ENCODE results near the gene PIH1D1.

PIH1D1 gene

DNA sequence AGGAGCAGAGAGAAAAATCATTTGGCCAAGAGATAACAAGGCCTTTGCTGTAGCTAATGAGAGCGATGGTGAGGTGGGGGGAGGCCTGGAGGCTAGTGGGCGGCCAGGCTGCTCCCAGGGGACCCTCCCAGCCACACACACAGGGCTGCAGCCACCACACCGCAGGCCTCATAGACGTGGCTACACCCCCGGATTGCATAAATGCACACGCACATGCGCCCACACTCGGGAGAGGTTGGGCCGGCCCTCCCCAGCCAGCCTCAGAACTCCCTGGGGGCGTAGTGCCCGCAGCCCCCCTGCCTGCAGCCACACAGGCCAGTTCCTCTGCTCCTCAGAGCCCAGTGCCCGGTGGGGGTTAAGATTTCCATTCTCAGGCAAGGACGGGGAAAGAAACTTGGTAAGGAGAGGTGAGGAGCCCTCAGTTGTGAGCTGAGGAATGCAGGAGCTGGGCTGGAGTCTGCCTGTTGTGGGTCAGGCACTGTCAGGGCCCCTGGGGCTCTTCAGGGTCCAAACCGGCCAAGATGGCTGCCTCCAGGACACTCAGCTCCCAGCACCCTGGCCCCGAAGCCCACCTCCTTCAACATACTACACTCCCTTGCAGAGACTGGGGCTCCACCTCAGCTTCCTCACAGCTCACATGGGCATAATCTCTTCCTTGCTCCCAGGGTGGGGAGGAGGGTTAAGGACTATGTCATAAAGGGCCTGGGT is 36.4 kb downstream of the PIH1D1 start:
- DNase-seq = no peak

DNA sequence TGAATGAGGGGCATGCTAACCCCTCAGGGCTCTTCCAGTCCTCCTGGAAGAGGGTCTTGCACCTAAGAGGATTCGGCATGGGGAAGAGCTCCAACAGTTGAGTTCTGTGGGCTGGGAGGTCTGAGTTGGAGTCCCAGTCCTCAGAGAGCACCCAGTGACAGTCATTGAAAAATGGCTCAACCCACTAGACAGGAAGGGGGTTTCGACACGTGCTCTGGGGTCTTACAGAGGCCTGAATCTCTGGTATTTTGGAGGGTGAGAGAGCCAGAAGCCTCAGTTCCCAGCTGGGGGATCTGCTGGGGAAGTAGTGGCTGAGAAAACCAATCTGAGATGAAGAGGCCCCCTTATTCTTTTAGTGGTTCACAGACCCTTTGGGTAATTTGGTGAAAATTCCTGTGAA is 37.4 kb downstream of the PIH1D1 start:
- no peak for DNase-seq

DNA sequence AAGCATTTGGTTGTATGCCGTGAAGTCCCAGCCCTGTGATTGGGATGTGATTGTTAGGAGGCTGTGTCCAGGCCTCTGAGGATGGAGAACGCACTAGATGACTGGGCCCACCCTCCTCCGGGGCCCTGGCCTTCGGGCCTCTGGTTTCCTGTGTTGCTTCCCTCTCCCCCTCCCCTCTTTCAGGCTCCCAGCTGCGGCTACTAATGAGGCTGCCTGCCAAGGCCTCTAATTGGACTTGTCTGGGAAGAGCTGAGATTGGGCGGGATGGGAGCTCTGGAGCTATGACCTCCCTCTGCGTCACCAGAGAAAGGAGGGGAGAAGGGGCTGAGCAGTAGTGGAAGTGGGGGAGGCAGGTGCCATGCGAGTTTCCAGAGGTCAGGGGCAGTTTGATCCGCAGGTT is 38.3 kb downstream of the PIH1D1 start:
- no peak for DNase-seq

DNA sequence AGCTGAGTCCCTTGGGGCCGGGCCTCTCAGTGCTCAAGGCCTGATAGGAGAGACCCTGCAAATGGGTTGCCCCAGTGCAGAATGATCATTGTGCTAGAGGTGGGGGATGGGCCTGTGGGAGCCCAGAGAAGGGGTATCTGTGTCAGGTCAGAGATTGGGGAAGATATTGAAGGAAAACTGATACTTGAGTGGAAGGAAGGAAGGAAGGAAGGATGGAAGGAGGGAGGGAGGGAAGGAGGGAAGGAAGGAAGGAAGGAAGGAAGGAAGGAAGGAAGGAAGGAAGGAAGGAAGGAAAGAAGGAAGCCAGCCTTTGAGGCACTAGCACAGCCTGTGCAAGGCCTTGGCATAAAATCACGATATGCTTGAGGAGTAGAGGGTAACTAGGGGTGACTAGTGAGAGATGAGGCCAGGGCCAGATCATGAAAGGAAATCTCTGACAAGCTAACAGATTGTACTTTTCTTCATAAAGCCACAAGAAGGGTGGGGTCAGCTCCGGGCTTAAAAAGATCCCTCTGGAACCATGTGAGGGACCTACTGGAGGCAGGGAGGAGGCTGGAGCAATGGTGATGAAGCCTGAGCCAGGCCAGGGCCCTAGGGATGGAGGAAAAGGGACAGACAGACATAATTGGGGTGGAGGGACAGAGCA is 39.8 kb downstream of the PIH1D1 start:
- no peak for DNase-seq

DNA sequence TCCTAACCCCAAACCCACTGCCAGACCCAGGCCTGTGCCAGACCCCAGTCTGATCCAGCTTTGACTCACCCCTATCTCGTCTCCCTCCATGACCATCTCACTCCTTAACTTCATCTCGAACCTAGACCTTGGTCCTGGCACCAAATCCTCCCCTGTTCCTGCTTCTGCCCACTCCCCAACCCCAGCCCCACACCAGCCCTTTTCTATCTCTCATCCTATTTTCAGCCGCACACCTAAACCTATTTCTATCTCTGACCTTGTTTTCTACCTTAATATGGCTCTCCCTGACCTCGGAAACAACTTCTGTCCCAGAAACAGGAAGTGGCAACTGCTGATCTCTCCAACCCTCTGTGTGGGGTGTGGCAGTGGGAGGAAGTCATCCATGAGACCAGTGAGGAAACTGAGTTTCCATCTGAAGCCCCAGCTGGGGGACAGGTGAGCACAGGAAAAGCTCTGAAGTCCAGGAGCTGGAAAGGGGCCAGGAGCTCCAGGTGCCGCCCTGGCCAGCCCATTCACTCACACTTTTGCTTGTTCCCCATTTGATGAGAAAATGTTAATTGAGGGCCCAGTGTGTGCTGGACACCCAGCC is 42.1 kb downstream of the PIH1D1 start:
- peak; percentile 43 for DNase-seq

DNA sequence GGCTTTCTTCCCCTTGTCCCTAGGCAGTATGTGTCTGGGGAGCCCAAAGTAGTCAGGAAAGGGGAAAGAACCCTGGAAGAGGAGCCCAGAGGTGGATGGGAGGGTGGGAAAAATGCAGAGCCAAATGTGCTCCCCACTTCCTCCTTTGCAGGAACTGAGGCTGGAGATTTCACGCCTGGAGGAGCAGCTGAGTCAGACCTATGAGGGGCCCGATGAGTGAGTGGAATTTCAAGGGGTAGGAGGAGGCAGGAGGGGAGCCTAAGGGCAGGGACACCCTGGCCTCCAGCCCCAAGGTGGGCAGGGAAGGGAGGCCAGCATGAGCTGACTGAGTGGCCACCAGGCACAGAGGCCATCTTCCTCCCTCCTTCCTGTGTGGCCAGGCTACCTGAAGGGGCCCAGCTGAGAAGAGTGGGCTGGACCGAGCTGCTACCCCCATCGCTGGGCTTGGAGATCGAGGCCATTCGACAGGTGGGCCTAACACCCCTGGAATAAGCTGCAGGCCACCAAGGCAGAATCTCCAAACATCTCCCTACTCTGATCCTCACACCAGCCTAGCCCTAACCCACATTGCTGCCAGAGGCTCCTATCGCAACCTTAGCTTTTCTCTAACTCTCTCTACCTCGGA is 42.7 kb downstream of the PIH1D1 start:
- DNase-seq = no peak

DNA sequence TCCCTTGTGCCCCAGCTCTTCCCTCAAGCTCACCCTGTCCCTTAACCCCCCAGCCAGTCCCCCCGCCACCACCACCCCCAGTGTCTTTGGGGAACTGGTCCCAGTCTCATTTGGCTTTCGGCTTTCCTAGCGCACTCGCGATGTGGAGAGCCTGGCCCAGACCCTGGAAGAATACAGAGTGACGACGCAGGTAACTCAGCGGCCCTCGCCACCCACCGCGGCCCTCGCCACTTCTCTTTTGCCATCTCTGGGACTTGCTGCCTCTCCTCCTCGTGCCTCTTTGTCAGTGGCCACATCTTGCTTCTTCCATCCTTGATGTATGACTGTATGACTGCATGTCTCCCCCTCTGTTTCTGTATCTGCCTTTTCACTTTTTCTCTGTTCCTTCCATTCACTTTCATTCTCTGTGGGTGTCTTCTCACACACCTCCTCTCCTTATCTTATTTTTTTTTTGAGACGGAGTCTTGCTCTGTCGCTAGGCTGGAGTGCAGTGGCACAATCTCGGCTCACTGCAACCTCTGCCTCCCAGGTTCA is 44.1 kb downstream of the PIH1D1 start:
- no peak for DNase-seq

DNA sequence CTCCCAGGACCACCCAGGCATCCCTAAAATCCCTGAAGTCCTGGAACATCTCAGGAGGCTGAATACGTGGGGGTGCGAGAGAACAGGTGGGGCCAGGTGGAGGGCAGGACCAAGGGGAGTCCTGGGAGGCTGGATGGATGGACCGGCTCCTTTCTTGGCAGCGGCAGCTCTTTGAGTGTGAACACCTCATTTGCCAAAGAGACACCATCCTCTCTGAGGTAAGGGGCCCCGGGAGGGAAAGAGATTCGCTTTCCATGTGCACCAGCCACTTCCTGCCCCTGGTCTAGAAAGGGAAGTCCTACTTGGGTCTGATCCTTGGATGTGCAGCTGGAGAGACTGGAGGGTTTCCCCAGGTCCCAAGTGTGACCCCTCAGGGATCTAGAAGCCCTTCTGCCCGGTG is 44.5 kb downstream of the PIH1D1 start:
- no peak for DNase-seq

DNA sequence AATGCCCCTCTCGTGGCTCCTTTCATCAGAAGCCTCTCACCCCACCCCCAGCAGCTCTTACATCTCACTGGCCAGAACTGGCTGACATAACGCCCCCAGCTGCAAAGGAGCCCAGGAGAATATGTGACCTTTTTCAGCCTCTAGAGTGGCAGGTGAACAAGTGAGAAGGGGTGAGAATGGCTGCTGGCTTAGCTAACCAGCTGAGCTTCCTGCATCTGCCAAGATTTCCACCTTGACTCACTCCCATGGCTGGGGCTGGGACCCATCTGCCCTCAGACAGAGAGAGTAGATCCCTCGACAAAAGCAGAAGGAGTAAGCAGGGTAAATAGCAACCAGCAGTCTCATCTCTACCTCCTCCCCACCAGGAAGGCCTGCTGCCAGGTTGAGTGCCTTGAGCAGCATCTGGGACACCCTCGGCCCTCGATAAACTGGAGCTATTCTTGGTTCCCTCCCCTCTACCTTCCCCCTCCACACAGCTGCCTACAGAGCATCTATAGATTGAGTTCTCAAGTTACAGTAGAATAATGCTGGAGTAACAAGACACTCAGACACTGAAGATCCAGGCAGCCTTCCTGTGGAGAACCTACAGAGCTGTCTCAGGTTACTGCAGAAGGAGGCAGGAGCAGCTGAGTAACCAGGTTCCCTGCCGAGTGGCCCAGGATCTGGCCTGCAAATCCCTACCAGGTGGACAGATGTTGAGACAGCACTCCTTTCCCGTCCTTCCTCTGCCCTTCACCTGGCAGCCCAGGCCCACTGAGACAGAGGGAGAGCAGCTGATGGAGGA is 48.0 kb downstream of the PIH1D1 start:
- no peak for DNase-seq

DNA sequence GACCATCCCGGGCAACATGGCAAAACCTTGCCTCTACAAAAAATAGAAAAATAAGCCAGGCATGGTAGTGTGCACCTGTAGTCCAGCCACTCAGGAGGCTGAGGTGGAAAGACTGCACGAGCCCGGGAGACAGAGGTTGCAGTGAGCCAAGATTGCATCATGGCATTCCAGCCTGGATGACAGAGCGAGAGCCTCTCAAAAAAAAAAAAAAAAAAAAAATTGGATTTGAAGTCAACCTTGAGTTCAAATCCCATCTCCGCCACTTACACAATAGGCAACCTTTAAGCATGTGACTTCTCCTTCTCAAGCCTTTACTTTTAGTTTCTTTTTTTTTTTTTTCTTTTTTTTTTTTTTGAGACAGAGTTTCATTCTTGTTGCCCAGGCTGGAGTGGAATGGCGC is 51.6 kb downstream of the PIH1D1 start:
- DNase-seq = no peak

DNA sequence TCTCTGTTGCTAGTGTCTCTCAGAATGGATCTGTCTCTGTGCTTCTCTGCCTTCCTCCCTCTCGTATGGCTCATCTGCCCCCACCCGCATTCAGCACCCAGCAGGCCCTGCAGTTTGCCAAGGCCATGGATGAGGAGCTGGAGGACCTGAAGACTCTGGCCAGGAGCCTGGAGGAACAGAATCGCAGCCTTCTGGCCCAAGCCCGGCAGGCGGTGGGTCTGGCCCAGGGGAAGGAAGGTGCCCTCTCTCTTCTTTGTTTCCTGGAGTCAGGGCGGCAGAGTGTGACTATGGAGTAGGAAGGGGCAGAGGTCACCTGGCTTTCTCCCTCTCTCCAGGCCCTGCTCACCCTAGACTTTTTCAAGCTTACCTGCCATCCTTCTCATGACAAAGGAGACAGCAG is 52.7 kb downstream of the PIH1D1 start:
- DNase-seq = no peak

DNA sequence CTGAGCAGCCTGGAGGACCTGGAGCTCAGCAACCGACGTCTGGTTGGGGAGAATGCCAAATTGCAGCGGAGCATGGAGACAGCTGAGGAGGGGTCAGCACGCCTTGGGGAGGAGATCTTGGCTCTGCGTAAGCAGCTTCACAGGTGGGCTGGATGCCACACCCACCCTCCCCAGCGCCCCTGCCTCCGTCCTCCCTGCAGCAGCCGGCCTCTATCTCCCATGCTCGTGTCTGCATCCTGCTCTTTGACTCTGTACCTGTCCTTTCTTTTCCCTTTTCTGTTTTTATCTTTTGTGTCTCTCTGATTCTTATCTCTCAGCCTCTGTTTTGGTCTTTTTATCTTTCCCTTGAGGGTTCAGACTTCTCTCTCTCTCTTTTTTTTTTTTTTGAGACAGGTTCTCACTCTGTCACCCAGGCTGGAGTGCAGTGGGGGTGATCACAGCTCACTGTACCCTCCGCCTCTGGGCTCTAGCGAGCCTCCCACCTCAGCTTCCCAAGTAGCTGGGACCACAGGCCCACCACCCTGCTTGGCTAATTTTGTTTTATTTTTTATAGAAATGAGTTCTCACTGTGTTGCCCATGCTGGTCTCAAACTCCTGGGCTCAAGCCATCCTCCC is 53.5 kb downstream of the PIH1D1 start:
- no peak for DNase-seq

DNA sequence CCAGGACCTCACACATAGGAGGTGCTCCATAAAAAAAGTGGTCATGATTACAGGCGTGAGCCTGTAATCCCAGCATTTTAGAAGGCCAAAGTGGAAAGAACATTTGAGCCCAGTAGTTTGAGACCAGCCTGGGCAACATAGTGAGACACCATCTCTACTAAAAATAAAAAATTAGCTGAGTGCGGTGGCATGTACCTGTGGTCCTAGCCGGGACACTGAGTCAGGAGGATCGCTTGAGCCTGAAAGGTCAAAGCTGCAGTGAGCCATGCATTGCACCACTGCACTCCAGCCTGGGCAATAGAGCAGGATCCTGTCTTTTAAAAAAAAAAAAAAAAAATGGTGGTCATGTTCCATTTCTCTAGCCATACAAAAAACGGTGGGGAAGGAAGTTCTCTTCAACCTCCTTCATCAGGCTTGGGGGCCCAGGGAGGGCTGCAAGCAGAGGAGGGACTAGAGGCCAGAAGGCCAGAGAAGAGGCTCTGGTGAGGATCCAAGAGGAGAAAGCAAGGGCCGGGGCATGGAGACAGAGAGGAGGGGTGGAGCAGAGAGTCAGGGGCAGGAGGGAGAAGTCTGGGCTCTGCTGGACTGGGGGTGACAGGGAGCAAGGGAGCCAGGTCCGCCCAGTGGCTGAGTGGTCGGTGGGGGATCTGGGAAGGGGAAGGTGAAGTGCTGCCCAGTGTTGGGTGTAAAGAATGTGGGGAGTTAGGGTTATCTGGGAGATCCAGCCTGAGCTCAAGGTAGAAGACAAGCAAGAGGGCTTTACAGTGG is 54.7 kb downstream of the PIH1D1 start:
- no peak for DNase-seq
